ENCODE data around the gene CLMP. TPM values are rescaled to one million over a fixed set of nuclear protein-coding genes. Genes with fewer than 3 reads are reported as not detected.
"Not testable (repeated sequence)": the region's sequence is repeated elsewhere in the genome, so short reads cannot be mapped to it uniquely, and the experiment has no call there.

The CLMP gene
- total and polyA plus RNA-seq, 4 donors = 0.12 to 1.3 (median 0.35) TPM

GRCh38 chr11:123209591-123209990, 14.5 kb upstream of the CLMP start:
- no peaks in the 10 kb centered on the region for H3K9me3 ChIP-seq (ENCODE audit: control insufficient read depth in 4 of 4, low read length in 3 of 4)
- 86% methylated on average over 4 of the region's 4 CpGs for WGBS
- no peak overlapping the region for H3K4me3 ChIP-seq (ENCODE audit: low read depth in 1 of 3, low read length in 3 of 3)
- no peak for DNase-seq (ENCODE audit: low spot score)
- TF ChIP-seq HNF4G (IDR thresholded peaks at IDR 0.05) = no peak
- no peak for TF ChIP-seq JUND (IDR thresholded peaks at IDR 0.05)
- no peak for TF ChIP-seq ZBTB33 (IDR thresholded peaks at IDR 0.05)
- TF ChIP-seq MAX (IDR thresholded peaks at IDR 0.05) = no peak
- no peak for TF ChIP-seq SP1 (IDR thresholded peaks at IDR 0.05)
- no peak for TF ChIP-seq TAF1 (conservative IDR thresholded peaks at IDR 0.05)
- no peak for TF ChIP-seq RAD21 (IDR thresholded peaks at IDR 0.05)
- H3K36me3 ChIP-seq (ENCODE audit: control insufficient read depth in 4 of 4, insufficient read depth in 3 of 4, low read depth in 1 of 4, low read length in 3 of 4) = no peaks in the 10 kb centered on the region
- no peak overlapping the region for H3K27ac ChIP-seq (ENCODE audit: low read depth in 1 of 2, low read length in 2 of 2)
- H3K9ac ChIP-seq (ENCODE audit: low read depth in 1 of 2, low read length in 2 of 2) = no peak overlapping the region
- peaks cover 0 to 9% (median 2%) of the 10 kb centered on the region in 4 donors for H3K27me3 ChIP-seq (ENCODE audit: control insufficient read depth in 4 of 4, insufficient read depth in 4 of 4, low read length in 3 of 4)
- H3K4me1 ChIP-seq (ENCODE audit: control insufficient read depth in 4 of 4, insufficient read depth in 4 of 4, low read length in 3 of 4) = no peaks in the 10 kb centered on the region

- H3K36me3 ChIP-seq (ENCODE audit: control insufficient read depth in 4 of 4, insufficient read depth in 3 of 4, low read depth in 1 of 4, low read length in 3 of 4) = no peaks in the 10 kb centered on the region
- no peak for TF ChIP-seq RXRA (IDR thresholded peaks at IDR 0.05)
- no peak for TF ChIP-seq SP1 (IDR thresholded peaks at IDR 0.05)
- TF ChIP-seq FOXA2 (IDR thresholded peaks at IDR 0.05) = no peak
- no peak for TF ChIP-seq FOXA1 (IDR thresholded peaks at IDR 0.05)
- TF ChIP-seq REST (IDR thresholded peaks at IDR 0.05) = no peak
- TF ChIP-seq HNF4A (conservative IDR thresholded peaks at IDR 0.05) = no peak
- no peak for TF ChIP-seq NR2F2 (IDR thresholded peaks at IDR 0.05)
- TF ChIP-seq HNF4G (IDR thresholded peaks at IDR 0.05) = no peak
- TF ChIP-seq YY1 (IDR thresholded peaks at IDR 0.05) = no peak
- TF ChIP-seq JUND (IDR thresholded peaks at IDR 0.05) = no peak
- no peak for TF ChIP-seq RAD21 (IDR thresholded peaks at IDR 0.05)
- TF ChIP-seq EGR1 (IDR thresholded peaks at IDR 0.05; ENCODE audit: low read depth in 2 of 2) = no peak
- TF ChIP-seq CTCF (IDR thresholded peaks at IDR 0.05; ENCODE audit: low read depth, low read length, missing input control) = no peak
- no peak for TF ChIP-seq ZBTB33 (IDR thresholded peaks at IDR 0.05)
- TF ChIP-seq GABPA (IDR thresholded peaks at IDR 0.05 in 1 of 2, conservative IDR thresholded peaks at IDR 0.05 in 1 of 2) = no peak
- TF ChIP-seq TAF1 (conservative IDR thresholded peaks at IDR 0.05) = no peak
- no peak for TF ChIP-seq ATF3 (IDR thresholded peaks at IDR 0.05)
- TF ChIP-seq MAX (IDR thresholded peaks at IDR 0.05) = no peak
- no peaks in the 10 kb centered on the region for H3K4me1 ChIP-seq (ENCODE audit: control insufficient read depth in 4 of 4, insufficient read depth in 4 of 4, low read length in 3 of 4)
- H3K9me3 ChIP-seq (ENCODE audit: control insufficient read depth in 4 of 4, low read length in 3 of 4) = no peaks in the 10 kb centered on the region
- no peak overlapping the region for H3K4me3 ChIP-seq (ENCODE audit: low read depth in 1 of 3, low read length in 3 of 3)
- 67% methylated on average over 10 of the region's 10 CpGs for whole genome bisulfite sequencing
- H3K27ac ChIP-seq (ENCODE audit: low read depth in 1 of 2, low read length in 2 of 2) = no peak overlapping the region
- peaks cover 0 to 4% (median 0%) of the 10 kb centered on the region in 4 donors for H3K27me3 ChIP-seq (ENCODE audit: control insufficient read depth in 4 of 4, insufficient read depth in 4 of 4, low read length in 3 of 4)
- no peak for DNase-seq (ENCODE audit: low spot score)
- no peak overlapping the region for H3K9ac ChIP-seq (ENCODE audit: low read depth in 1 of 2, low read length in 2 of 2)
Measured at GRCh38 chr11:123206791-123207434, 11.9 kb upstream of the CLMP start.

- not testable (repeated sequence) for H3K36me3 ChIP-seq (ENCODE audit: control insufficient read depth in 4 of 4, insufficient read depth in 3 of 4, low read depth in 1 of 4, low read length in 3 of 4); H3K4me1 ChIP-seq (ENCODE audit: control insufficient read depth in 4 of 4, insufficient read depth in 4 of 4, low read length in 3 of 4); DNase-seq (ENCODE audit: low spot score); H3K9ac ChIP-seq (ENCODE audit: low read depth in 1 of 2, low read length in 2 of 2); H3K27me3 ChIP-seq (ENCODE audit: control insufficient read depth in 4 of 4, insufficient read depth in 4 of 4, low read length in 3 of 4); H3K27ac ChIP-seq (ENCODE audit: low read depth in 1 of 2, low read length in 2 of 2); H3K4me3 ChIP-seq (ENCODE audit: low read depth in 1 of 3, low read length in 3 of 3); H3K9me3 ChIP-seq (ENCODE audit: control insufficient read depth in 4 of 4, low read length in 3 of 4)
- whole genome bisulfite sequencing = 83% methylated on average over 7 of the region's 7 CpGs
Measured at GRCh38 chr11:123206055-123206454, 11.0 kb upstream of the CLMP start.
